Measurements from ENCODE around the gene GPBP1. TPM values are rescaled to one million over a fixed set of nuclear protein-coding genes. Genes with fewer than 3 reads are reported as not detected.

The GPBP1 gene
- total RNA-seq, 1 experiment from 2014 or later, result 69.5 TPM

DNA sequence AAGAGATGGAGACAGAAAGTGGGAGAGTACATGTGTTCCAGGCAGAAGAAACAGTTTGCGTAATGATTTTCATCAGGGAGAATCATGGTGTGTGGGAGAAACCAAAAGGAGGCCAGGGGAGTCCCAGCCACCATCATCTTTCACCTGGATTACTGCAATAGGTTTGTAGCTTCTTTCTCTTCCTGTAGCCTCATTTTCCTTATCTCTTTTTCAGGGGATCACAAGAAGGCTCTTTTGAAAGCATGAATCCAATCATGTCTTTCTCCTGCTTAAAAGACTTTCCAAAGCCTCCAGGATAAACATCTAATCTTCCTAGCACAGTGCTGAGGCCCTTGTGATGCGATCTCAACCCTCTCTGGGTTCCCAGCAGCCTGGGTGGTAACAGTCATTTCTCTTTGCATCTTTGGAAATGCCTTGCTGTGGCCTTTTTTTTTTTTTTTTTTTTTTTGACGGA, 10.3 kb upstream of the GPBP1 start:
- ChIA-PET CTCF (no interaction called here), POLR2A (interaction anchor here (2.0 kb wide), 1 partner anchor 10 kb away, joined by 6 read pairs; the partner anchor contains the start of gene GPBP1), RAD21 (ENCODE audit: low non-redundant PET in 1 of 2, low total read pairs in 2 of 2, uncharacterized antibody in 2 of 2, unreplicated experiment in 2 of 2) (no interaction called here)
- H3K36me3 ChIP-seq (ENCODE audit: control insufficient read depth in 1 of 2, insufficient read depth in 2 of 2, low read length in 2 of 2), result no peaks in the 10 kb centered on the region
- BruUV-seq (replicated peaks), result no TSS peak
- ATAC-seq, result no peak
- intact Hi-C loops (cut with micrococcal nuclease), result no loop called here
- H3K4me1 ChIP-seq (ENCODE audit: control insufficient read depth in 1 of 2, insufficient read depth in 2 of 2, low read length in 2 of 2), result no peaks in the 10 kb centered on the region
- no peaks in the 10 kb centered on the region for H3K9me3 ChIP-seq (ENCODE audit: control insufficient read depth in 1 of 2, insufficient read depth in 1 of 2, low read depth in 1 of 2, low read length in 2 of 2)
- H3K9ac ChIP-seq (ENCODE audit: low read length), result no peak overlapping the region
- no peaks in the 10 kb centered on the region for H3K27me3 ChIP-seq (ENCODE audit: insufficient read depth, low read length)
- no peak overlapping the region for H3K4me2 ChIP-seq (ENCODE audit: low read length)
- no peaks in the 10 kb centered on the region for H4K20me1 ChIP-seq (ENCODE audit: insufficient read depth)
- H3K4me3 ChIP-seq (replicated peaks in 1 of 2; ENCODE audit: low read depth in 1 of 2, low read length in 2 of 2), result no peak overlapping the region
- H3K79me2 ChIP-seq (ENCODE audit: insufficient read depth, low read length), result no peaks in the 10 kb centered on the region
- TF ChIP-seq SRF (IDR thresholded peaks at IDR 0.05; ENCODE audit: low read depth) (no peak), FOSL1 (IDR thresholded peaks at IDR 0.05; ENCODE audit: low read depth) (no peak), CBX3 (IDR thresholded peaks at IDR 0.05; ENCODE audit: low read depth) (no peak), EZH2phosphoT487 (IDR thresholded peaks at IDR 0.05; ENCODE audit: borderline replicate concordance) (no peak), SIN3A (IDR thresholded peaks at IDR 0.05; ENCODE audit: low read depth) (no peak), SP1 (IDR thresholded peaks at IDR 0.05; ENCODE audit: low read depth) (no peak), JUND (IDR thresholded peaks at IDR 0.05) (no peak), EZH2 (IDR thresholded peaks at IDR 0.05) (no peak), TCF7L2 (IDR thresholded peaks at IDR 0.05; ENCODE audit: borderline replicate concordance, extremely low read depth, insufficient read depth, insufficient read length) (no peak), ZFX (IDR thresholded peaks at IDR 0.05) (no peak), POLR2AphosphoS5 (IDR thresholded peaks at IDR 0.05; ENCODE audit: low read depth, low read length) (no peak), CEBPB (IDR thresholded peaks at IDR 0.05; ENCODE audit: low read depth) (no peak), YY1 (IDR thresholded peaks at IDR 0.05; ENCODE audit: extremely low read depth, insufficient replicate concordance, low read depth, low read length) (no peak)
- TF ChIP-seq, protein P1, sequence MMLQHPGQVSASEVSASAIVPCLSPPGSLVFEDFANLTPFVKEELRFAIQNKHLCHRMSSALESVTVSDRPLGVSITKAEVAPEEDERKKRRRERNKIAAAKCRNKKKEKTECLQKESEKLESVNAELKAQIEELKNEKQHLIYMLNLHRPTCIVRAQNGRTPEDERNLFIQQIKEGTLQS (IDR thresholded peaks at IDR 0.05), result no peak
- TF ChIP-seq, protein P2, sequence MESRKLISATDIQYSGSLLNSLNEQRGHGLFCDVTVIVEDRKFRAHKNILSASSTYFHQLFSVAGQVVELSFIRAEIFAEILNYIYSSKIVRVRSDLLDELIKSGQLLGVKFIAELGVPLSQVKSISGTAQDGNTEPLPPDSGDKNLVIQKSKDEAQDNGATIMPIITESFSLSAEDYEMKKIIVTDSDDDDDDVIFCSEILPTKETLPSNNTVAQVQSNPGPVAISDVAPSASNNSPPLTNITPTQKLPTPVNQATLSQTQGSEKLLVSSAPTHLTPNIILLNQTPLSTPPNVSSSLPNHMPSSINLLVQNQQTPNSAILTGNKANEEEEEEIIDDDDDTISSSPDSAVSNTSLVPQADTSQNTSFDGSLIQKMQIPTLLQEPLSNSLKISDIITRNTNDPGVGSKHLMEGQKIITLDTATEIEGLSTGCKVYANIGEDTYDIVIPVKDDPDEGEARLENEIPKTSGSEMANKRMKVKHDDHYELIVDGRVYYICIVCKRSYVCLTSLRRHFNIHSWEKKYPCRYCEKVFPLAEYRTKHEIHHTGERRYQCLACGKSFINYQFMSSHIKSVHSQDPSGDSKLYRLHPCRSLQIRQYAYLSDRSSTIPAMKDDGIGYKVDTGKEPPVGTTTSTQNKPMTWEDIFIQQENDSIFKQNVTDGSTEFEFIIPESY (IDR thresholded peaks at IDR 0.05; ENCODE audit: extremely low read depth, insufficient replicate concordance, low read length), result no peak
- TF ChIP-seq, protein P3, sequence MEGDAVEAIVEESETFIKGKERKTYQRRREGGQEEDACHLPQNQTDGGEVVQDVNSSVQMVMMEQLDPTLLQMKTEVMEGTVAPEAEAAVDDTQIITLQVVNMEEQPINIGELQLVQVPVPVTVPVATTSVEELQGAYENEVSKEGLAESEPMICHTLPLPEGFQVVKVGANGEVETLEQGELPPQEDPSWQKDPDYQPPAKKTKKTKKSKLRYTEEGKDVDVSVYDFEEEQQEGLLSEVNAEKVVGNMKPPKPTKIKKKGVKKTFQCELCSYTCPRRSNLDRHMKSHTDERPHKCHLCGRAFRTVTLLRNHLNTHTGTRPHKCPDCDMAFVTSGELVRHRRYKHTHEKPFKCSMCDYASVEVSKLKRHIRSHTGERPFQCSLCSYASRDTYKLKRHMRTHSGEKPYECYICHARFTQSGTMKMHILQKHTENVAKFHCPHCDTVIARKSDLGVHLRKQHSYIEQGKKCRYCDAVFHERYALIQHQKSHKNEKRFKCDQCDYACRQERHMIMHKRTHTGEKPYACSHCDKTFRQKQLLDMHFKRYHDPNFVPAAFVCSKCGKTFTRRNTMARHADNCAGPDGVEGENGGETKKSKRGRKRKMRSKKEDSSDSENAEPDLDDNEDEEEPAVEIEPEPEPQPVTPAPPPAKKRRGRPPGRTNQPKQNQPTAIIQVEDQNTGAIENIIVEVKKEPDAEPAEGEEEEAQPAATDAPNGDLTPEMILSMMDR (IDR thresholded peaks at IDR 0.05 in 2 of 3, conservative IDR thresholded peaks at IDR 0.05 in 1 of 3; ENCODE audit: borderline replicate concordance in 1 of 3, insufficient read depth in 1 of 3, low read depth in 2 of 3, low read length in 2 of 3), result no peak
- TF ChIP-seq, protein P4, sequence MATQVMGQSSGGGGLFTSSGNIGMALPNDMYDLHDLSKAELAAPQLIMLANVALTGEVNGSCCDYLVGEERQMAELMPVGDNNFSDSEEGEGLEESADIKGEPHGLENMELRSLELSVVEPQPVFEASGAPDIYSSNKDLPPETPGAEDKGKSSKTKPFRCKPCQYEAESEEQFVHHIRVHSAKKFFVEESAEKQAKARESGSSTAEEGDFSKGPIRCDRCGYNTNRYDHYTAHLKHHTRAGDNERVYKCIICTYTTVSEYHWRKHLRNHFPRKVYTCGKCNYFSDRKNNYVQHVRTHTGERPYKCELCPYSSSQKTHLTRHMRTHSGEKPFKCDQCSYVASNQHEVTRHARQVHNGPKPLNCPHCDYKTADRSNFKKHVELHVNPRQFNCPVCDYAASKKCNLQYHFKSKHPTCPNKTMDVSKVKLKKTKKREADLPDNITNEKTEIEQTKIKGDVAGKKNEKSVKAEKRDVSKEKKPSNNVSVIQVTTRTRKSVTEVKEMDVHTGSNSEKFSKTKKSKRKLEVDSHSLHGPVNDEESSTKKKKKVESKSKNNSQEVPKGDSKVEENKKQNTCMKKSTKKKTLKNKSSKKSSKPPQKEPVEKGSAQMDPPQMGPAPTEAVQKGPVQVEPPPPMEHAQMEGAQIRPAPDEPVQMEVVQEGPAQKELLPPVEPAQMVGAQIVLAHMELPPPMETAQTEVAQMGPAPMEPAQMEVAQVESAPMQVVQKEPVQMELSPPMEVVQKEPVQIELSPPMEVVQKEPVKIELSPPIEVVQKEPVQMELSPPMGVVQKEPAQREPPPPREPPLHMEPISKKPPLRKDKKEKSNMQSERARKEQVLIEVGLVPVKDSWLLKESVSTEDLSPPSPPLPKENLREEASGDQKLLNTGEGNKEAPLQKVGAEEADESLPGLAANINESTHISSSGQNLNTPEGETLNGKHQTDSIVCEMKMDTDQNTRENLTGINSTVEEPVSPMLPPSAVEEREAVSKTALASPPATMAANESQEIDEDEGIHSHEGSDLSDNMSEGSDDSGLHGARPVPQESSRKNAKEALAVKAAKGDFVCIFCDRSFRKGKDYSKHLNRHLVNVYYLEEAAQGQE (IDR thresholded peaks at IDR 0.05; ENCODE audit: low read depth), result no peak
- TF ChIP-seq, protein P5, sequence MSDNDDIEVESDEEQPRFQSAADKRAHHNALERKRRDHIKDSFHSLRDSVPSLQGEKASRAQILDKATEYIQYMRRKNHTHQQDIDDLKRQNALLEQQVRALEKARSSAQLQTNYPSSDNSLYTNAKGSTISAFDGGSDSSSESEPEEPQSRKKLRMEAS (IDR thresholded peaks at IDR 0.05), result no peak
- no peak for DNase-seq (ENCODE audit: low read depth, low spot score)
- no peak overlapping the region for H3K27ac ChIP-seq (ENCODE audit: low read depth, low read length)
- H2AFZ ChIP-seq (ENCODE audit: low read depth, low read length, poor library complexity, severe bottlenecking), result no peak overlapping the region
- H3K9me2 ChIP-seq (ENCODE audit: insufficient read depth), result no peaks in the 10 kb centered on the region
